ENCODE results near the gene EPHB2.

The EPHB2 gene

GRCh38 chr1:22959545-22960360, 249.1 kb downstream of the EPHB2 start:
- no peak for DNase-seq

GRCh38 chr1:22962558-22962957, 251.9 kb downstream of the EPHB2 start:
- no peak for DNase-seq

- no peak for DNase-seq
These were observed 252.5 kb downstream of the EPHB2 start for GRCh38 chr1:22963044-22963677.

- DNase-seq: no peak
These were observed 255.7 kb downstream of the EPHB2 start for GRCh38 chr1:22966309-22966708.

GRCh38 chr1:22967833-22968232, 257.2 kb downstream of the EPHB2 start:
- no peak for DNase-seq

- DNase-seq: no peak
These were observed 258.7 kb downstream of the EPHB2 start for GRCh38 chr1:22969304-22969709.

GRCh38 chr1:22970096-22970495, 259.5 kb downstream of the EPHB2 start:
- DNase-seq: no peak

Measured in CD4-positive, alpha-beta T cell treated with Interleukin-1 beta for 1 hour (primary cell).